Natural killer cell (primary cell): ENCODE measurements around the gene KDSR. TPM values are rescaled to one million over a fixed set of nuclear protein-coding genes. Genes with fewer than 3 reads are reported as not detected.

ENCODE experiments used
- ATAC-seq, 3 donors: fragments of 150-1000 bp in 2 of 3; fragments of 200-7000 bp in 1 of 3; cut with Tn5 transposase; 1 replicate in 1 of 3; 2 replicates in 2 of 3; pipeline ENCODE4 v1.10.0; 2021; ENCODE audit warnings: mild to moderate bottlenecking in 2 of 3, moderate library complexity in 2 of 3
- DNase-seq, 2 donors: peaks; one replicate each; pipeline versions ENCODE4 v3.0.0 to v3.0.0-alpha.2; 2013 to 2021; ENCODE audit warnings: mixed read lengths in 1 of 2
- H3K27ac ChIP-seq: one replicate; pipeline ENCODE4 v1.5.1; 2013; ENCODE audit warnings: mild to moderate bottlenecking, low read length
- H3K27me3 ChIP-seq: one replicate; pipeline ENCODE4 v1.6.1; 2013; ENCODE audit warnings: low read length; ENCODE audit not compliant: control insufficient read depth, insufficient read depth
- H3K36me3 ChIP-seq: one replicate; pipeline ENCODE4 v1.6.1; 2013; ENCODE audit warnings: low read length; ENCODE audit not compliant: control insufficient read depth, insufficient read depth
- H3K4me1 ChIP-seq: one replicate; pipeline ENCODE4 v1.6.1; 2013; ENCODE audit warnings: low read length; ENCODE audit not compliant: control insufficient read depth, insufficient read depth
- H3K4me3 ChIP-seq: one replicate; pipeline ENCODE4 v1.5.1; 2013; ENCODE audit warnings: low read length
- H3K9me3 ChIP-seq: one replicate; pipeline ENCODE4 v1.6.1; 2013; ENCODE audit warnings: low read length; ENCODE audit not compliant: control insufficient read depth, insufficient read depth
- H3K27ac Mint-ChIP-seq, 2 donors: one replicate each; pipeline ENCODE4 v1.8.0; 2022; ENCODE audit warnings: mild to moderate bottlenecking in 2 of 2, mixed read lengths in 2 of 2, moderate library complexity in 1 of 2
- H3K27me3 Mint-ChIP-seq, 2 donors: one replicate each; pipeline ENCODE4 v1.8.0; 2022; ENCODE audit warnings: low read depth in 2 of 2, mixed read lengths in 2 of 2
- H3K36me3 Mint-ChIP-seq: one replicate; pipeline ENCODE4 v1.8.0; 2022; ENCODE audit warnings: mixed read lengths
- H3K4me1 Mint-ChIP-seq, 2 donors: one replicate each; pipeline ENCODE4 v1.8.0; 2022; ENCODE audit warnings: mixed read lengths in 2 of 2
- H3K4me3 Mint-ChIP-seq: one replicate; pipeline ENCODE4 v1.8.0; 2022; ENCODE audit warnings: mild to moderate bottlenecking, moderate library complexity, mixed read lengths
- H3K9me3 Mint-ChIP-seq, 2 donors: one replicate each; pipeline ENCODE4 v1.8.0; 2022; ENCODE audit warnings: mixed read lengths in 2 of 2
- CTCF ChIP-seq: fragments of 200-600 bp; IDR thresholded peaks from one replicate; pipeline ENCODE4 v1.8.0; 2022; ENCODE audit warnings: antibody characterized with exemption
- WGBS: methylation state at CpG from one replicate; pipeline ENCODE4 v1.1.7; 2013; ENCODE audit warnings: missing lambda C conversion rate; ENCODE audit not compliant: insufficient coverage; 5-methylcytosine and 5-hydroxymethylcytosine counted together
- intact Hi-C: fragments of 100-400 bp; cut with micrococcal nuclease; formaldehyde crosslinking; loops from one replicate; pipeline ENCODE4 v1.14.2; 2022
- total RNA-seq, 4 donors: library from RNA; stranded (reverse); fragments of 120-200 nt in 1 of 4; gene quantifications; one replicate each; pipeline versions ENCODE4 v1.2.3 to v1.2.4, GENCODE V29; 2013 to 2022

KDSR gene
- total RNA-seq, 3 donors from 2014 or later (not counting 1 experiment from before 2014, with no cell fraction given), result 11.1 to 15.1 (median 11.6) TPM

DNA sequence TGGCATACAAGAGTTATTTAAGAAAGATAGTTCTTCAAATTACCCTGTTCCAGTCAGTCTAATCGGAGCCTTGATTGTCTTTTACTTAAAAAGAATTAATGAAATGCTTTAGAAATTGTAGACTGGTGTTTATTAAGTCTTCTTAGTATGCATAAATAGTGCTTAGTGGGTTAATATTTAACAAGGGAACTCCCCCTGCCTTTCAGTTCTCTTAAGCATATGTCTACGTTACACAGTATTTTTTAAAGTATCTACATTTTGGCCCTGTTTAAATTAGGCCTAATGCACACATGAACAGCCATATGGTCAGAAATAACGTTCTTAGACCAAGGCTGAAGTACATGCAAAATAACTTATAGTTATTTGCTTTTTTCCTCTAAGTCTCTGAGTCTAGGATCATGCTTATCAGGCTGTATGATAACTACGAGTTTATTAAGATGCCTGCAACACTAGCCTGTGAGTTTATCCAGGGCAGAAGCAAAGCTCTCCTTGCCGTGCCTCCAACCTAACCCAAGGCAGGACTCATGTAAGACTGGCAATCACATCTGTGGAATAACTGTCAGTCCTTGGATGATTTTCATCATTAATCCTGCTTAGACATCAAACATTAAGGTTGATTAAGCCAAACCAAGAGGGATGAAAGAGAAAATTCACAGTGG is 54.1 kb downstream of the KDSR start:
- Histone ChIP-seq H3K9me3 (no peaks in the 10 kb centered on the region), H3K27me3 (no peaks in the 10 kb centered on the region), H3K27ac (peak overlapping the region; percentile 61), H3K4me1 (peaks cover 21% of the 10 kb centered on the region), H3K36me3 (peaks cover 2% of the 10 kb centered on the region), H3K4me3 (no peak overlapping the region)
- no peak for TF ChIP-seq CTCF
- H3K4me1 Mint-ChIP-seq, result peaks cover 76 to 93% of the 10 kb centered on the region in 2 donors
- H3K4me3 Mint-ChIP-seq, result peak overlapping the region; percentile 18
- peak overlapping the region; percentile 53 to 93 for H3K27ac Mint-ChIP-seq
- 51% methylated on average over 5 of the region's 5 CpGs for WGBS
- no peak for DNase-seq
- H3K36me3 Mint-ChIP-seq, result no peaks in the 10 kb centered on the region
- H3K9me3 Mint-ChIP-seq, result no peaks in the 10 kb centered on the region
- H3K27me3 Mint-ChIP-seq, result no peaks in the 10 kb centered on the region
- intact Hi-C loops, result no loop called here
- ATAC-seq, result no peak

GRCh38 chr18:63312019-63312409 is 55.0 kb downstream of the KDSR start:
- Mint-ChIP-seq H3K9me3 (no peaks in the 10 kb centered on the region), H3K4me1 (peaks cover 76 to 91% of the 10 kb centered on the region in 2 donors), H3K4me3 (no peak overlapping the region), H3K27me3 (no peaks in the 10 kb centered on the region), H3K36me3 (no peaks in the 10 kb centered on the region), H3K27ac (peak overlapping the region; percentile 53 to 93)
- ATAC-seq (no peak), DNase-seq (no peak)
- WGBS, result no CpG with 5 or more reads among the region's 3 CpGs
- H3K4me1 ChIP-seq, result peaks cover 14% of the 10 kb centered on the region
- H3K36me3 ChIP-seq, result peaks cover 2% of the 10 kb centered on the region
- H3K27ac ChIP-seq, result peak overlapping the region; percentile 61
- intact Hi-C loops, result no loop called here
- no peaks in the 10 kb centered on the region for H3K27me3 ChIP-seq
- H3K9me3 ChIP-seq, result no peaks in the 10 kb centered on the region
- TF ChIP-seq CTCF, result no peak
- H3K4me3 ChIP-seq, result no peak overlapping the region

GRCh38 chr18:63311118-63312018 is 55.6 kb downstream of the KDSR start:
- Mint-ChIP-seq H3K4me3 (no peak overlapping the region), H3K9me3 (no peaks in the 10 kb centered on the region), H3K36me3 (no peaks in the 10 kb centered on the region), H3K27ac (peak overlapping the region; percentile 53 to 93), H3K4me1 (peaks cover 76 to 91% of the 10 kb centered on the region in 2 donors), H3K27me3 (no peaks in the 10 kb centered on the region)
- ATAC-seq, result no peak
- DNase-seq, result peak in 1 of 2 donors; percentile 20
- Histone ChIP-seq H3K9me3 (no peaks in the 10 kb centered on the region), H3K4me3 (no peak overlapping the region), H3K27me3 (no peaks in the 10 kb centered on the region), H3K4me1 (peaks cover 14% of the 10 kb centered on the region), H3K27ac (peak overlapping the region; percentile 61), H3K36me3 (peaks cover 2% of the 10 kb centered on the region)
- 61% methylated on average over 6 of the region's 8 CpGs for WGBS
- TF ChIP-seq CTCF, result no peak
- intact Hi-C loops, result no loop called here
